ENCODE measurements around the gene ANKRD17.
A peak's percentile ranks its signal among the peaks of the same experiment; 100 is the strongest.

The ANKRD17 gene

DNA sequence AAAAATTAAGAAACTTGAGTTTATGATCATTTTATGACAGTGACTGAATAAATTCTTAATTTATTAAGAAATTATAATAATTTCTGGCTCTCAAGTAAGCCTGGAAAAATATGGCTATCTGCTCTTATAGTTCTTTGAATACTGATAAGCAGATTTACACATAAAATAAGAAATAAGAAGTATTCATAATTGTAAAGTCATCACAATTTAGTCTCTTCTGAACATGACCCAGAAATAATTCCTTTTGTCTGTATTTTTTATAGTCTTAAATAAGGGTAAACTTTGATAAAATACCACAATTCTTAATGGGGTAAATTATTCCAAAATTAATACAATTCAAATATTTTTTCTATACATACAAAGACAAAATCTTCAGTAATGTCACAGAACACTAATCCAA lies 72.7 kb downstream of the ANKRD17 start:
- Histone ChIP-seq H3K79me2 (ENCODE audit: control insufficient read depth, low read length) (peaks cover 93% of the 10 kb centered on the region), H3K9me3 (ENCODE audit: control insufficient read depth, insufficient read depth, low read length) (no peaks in the 10 kb centered on the region), H3K27me3 (ENCODE audit: control insufficient read depth, low read length) (no peaks in the 10 kb centered on the region), H3F3A (ENCODE audit: control insufficient read depth, insufficient read depth) (peaks cover 19% of the 10 kb centered on the region; the same call in 1 of the 2 replicates), H3K9me2 (replicated peaks; ENCODE audit: control insufficient read depth, low read length) (no peaks in the 10 kb centered on the region), H3K4me1 (ENCODE audit: control insufficient read depth, low read length) (peaks cover 37% of the 10 kb centered on the region), H3K4me2 (ENCODE audit: low read length) (no peak overlapping the region), H3K36me3 (ENCODE audit: control insufficient read depth, low read length) (peaks cover 25% of the 10 kb centered on the region), H4K20me1 (ENCODE audit: control insufficient read depth, insufficient read depth, low read depth, low read length) (peaks cover 12% of the 10 kb centered on the region), H3K27ac (ENCODE audit: low read depth, low read length) (no peak overlapping the region), H3K4me3 (ENCODE audit: low read length) (no peak overlapping the region)
- TF ChIP-seq, protein P1, sequence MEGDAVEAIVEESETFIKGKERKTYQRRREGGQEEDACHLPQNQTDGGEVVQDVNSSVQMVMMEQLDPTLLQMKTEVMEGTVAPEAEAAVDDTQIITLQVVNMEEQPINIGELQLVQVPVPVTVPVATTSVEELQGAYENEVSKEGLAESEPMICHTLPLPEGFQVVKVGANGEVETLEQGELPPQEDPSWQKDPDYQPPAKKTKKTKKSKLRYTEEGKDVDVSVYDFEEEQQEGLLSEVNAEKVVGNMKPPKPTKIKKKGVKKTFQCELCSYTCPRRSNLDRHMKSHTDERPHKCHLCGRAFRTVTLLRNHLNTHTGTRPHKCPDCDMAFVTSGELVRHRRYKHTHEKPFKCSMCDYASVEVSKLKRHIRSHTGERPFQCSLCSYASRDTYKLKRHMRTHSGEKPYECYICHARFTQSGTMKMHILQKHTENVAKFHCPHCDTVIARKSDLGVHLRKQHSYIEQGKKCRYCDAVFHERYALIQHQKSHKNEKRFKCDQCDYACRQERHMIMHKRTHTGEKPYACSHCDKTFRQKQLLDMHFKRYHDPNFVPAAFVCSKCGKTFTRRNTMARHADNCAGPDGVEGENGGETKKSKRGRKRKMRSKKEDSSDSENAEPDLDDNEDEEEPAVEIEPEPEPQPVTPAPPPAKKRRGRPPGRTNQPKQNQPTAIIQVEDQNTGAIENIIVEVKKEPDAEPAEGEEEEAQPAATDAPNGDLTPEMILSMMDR (IDR thresholded peaks at IDR 0.05; ENCODE audit: low read depth, low read length, poor library complexity, severe bottlenecking): no peak
- TF ChIP-seq EZH2phosphoT487 (IDR thresholded peaks at IDR 0.05; ENCODE audit: borderline replicate concordance, low read length): no peak

GRCh38 chr4:73181231-73181630 lies 77.4 kb downstream of the ANKRD17 start:
- Histone ChIP-seq H3K9me3 (ENCODE audit: control insufficient read depth, insufficient read depth, low read length) (0 out of 2 replicates have a peak, but pooled peaks cover 3% of the 10 kb centered on the region), H3K4me2 (ENCODE audit: low read length) (peak overlapping the region; percentile 35), H3K79me2 (ENCODE audit: control insufficient read depth, low read length) (peaks cover 91% of the 10 kb centered on the region), H3F3A (ENCODE audit: control insufficient read depth, insufficient read depth) (peaks cover 12% of the 10 kb centered on the region; the same call in 1 of the 2 replicates), H3K36me3 (ENCODE audit: control insufficient read depth, low read length) (peaks cover 39% of the 10 kb centered on the region), H3K9me2 (replicated peaks; ENCODE audit: control insufficient read depth, low read length) (no peaks in the 10 kb centered on the region), H3K27me3 (ENCODE audit: control insufficient read depth, low read length) (no peaks in the 10 kb centered on the region), H3K27ac (ENCODE audit: low read depth, low read length) (no peak overlapping the region), H3K4me3 (ENCODE audit: low read length) (no peak overlapping the region), H3K4me1 (ENCODE audit: control insufficient read depth, low read length) (peaks cover 34% of the 10 kb centered on the region), H4K20me1 (ENCODE audit: control insufficient read depth, insufficient read depth, low read depth, low read length) (peaks cover 9% of the 10 kb centered on the region)
- TF ChIP-seq EZH2phosphoT487 (IDR thresholded peaks at IDR 0.05; ENCODE audit: borderline replicate concordance, low read length): no peak

DNA sequence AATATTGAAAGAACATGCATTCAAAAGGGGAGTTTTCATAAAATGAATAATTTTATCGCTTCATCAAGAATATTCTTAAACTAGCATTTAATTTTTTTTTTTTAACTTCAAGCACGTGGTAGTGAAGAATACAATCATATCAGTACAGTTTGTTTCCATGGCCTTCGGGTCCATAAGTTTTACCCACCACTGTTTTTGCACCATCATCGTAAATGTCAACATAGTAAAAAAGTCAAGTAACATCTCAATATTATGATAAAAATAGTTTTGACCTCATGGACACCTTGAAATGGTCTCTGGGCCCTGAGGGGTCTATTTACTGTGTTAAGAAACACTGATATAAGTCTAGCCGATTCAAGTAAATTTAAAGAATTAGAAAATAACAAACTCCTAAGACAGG lies 80.2 kb downstream of the ANKRD17 start:
- peaks cover 65% of the 10 kb centered on the region for H3K36me3 ChIP-seq (ENCODE audit: control insufficient read depth, low read length)

GRCh38 chr4:73172161-73172560 lies 86.4 kb downstream of the ANKRD17 start:
- peaks cover 97% of the 10 kb centered on the region for H3K79me2 ChIP-seq (ENCODE audit: control insufficient read depth, low read length)

More for the DNA sequence above, 80.2 kb downstream of the ANKRD17 start:
- Histone ChIP-seq H3K27me3 (ENCODE audit: control insufficient read depth, low read length) (no peaks in the 10 kb centered on the region), H3K4me2 (ENCODE audit: low read length) (no peak overlapping the region), H3K9me2 (replicated peaks; ENCODE audit: control insufficient read depth, low read length) (no peaks in the 10 kb centered on the region), H3K79me2 (ENCODE audit: control insufficient read depth, low read length) (peaks cover 95% of the 10 kb centered on the region), H3K4me3 (ENCODE audit: low read length) (no peak overlapping the region), H3K9me3 (ENCODE audit: control insufficient read depth, insufficient read depth, low read length) (0 out of 2 replicates have a peak, but pooled peaks cover 3% of the 10 kb centered on the region), H4K20me1 (ENCODE audit: control insufficient read depth, insufficient read depth, low read depth, low read length) (peaks cover 9% of the 10 kb centered on the region), H3F3A (ENCODE audit: control insufficient read depth, insufficient read depth) (peaks cover 12% of the 10 kb centered on the region; the same call in 1 of the 2 replicates), H3K27ac (ENCODE audit: low read depth, low read length) (no peak overlapping the region), H3K4me1 (ENCODE audit: control insufficient read depth, low read length) (peaks cover 31% of the 10 kb centered on the region)
- TF ChIP-seq EZH2phosphoT487 (IDR thresholded peaks at IDR 0.05; ENCODE audit: borderline replicate concordance, low read length): no peak
- TF ChIP-seq, protein P1 (IDR thresholded peaks at IDR 0.05; ENCODE audit: low read depth, low read length, poor library complexity, severe bottlenecking): no peak

More at GRCh38 chr4:73172161-73172560, 86.4 kb downstream of the ANKRD17 start:
- Histone ChIP-seq H3K4me3 (ENCODE audit: low read length) (no peak overlapping the region), H3K4me2 (ENCODE audit: low read length) (no peak overlapping the region), H3K27ac (ENCODE audit: low read depth, low read length) (no peak overlapping the region), H3K36me3 (ENCODE audit: control insufficient read depth, low read length) (peaks cover 99% of the 10 kb centered on the region), H3F3A (ENCODE audit: control insufficient read depth, insufficient read depth) (no peaks in the 10 kb centered on the region), H3K9me2 (replicated peaks; ENCODE audit: control insufficient read depth, low read length) (no peaks in the 10 kb centered on the region), H3K4me1 (ENCODE audit: control insufficient read depth, low read length) (no peaks in the 10 kb centered on the region), H3K9me3 (ENCODE audit: control insufficient read depth, insufficient read depth, low read length) (peaks cover 14% of the 10 kb centered on the region; the same call in 1 of the 2 replicates), H4K20me1 (ENCODE audit: control insufficient read depth, insufficient read depth, low read depth, low read length) (no peaks in the 10 kb centered on the region), H3K27me3 (ENCODE audit: control insufficient read depth, low read length) (no peaks in the 10 kb centered on the region)
- no peak for TF ChIP-seq EZH2phosphoT487 (IDR thresholded peaks at IDR 0.05; ENCODE audit: borderline replicate concordance, low read length)
- TF ChIP-seq, protein P1 (IDR thresholded peaks at IDR 0.05; ENCODE audit: low read depth, low read length, poor library complexity, severe bottlenecking): no peak

All from DOHH2 (cell line).